Measurements from ENCODE around the gene KRTAP10-5. TPM values are rescaled to one million over a fixed set of nuclear protein-coding genes. Genes with fewer than 3 reads are reported as not detected.
"Not testable (repeated sequence)": the region's sequence is repeated elsewhere in the genome, so short reads cannot be mapped to it uniquely, and the experiment has no call there.

The KRTAP10-5 gene
- total and polyA plus RNA-seq, 2 experiments from 2014 or later: not detected

DNA sequence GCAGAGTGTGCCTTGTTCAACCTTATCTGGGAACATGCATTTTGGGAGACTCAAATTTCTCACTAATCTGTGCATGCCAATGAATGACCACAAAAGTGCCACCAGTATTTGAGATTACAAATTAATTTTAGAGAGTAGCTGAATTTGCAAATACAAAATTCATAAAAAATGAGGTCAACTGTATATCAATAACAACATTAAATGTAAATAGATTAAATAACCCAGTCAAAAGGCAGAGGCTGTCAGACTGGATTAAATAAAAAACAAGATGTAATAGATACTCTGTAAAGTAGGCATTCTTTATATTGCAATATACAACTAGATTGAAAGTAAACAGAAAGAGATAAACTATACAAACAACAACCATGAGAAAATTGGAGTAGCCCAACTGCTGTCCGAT is 16.3 kb downstream of the KRTAP10-5 start:
- H3K4me2 ChIP-seq (ENCODE audit: unreplicated experiment): no peak overlapping the region
- TF ChIP-seq EZH2 (IDR thresholded peaks at IDR 0.05; ENCODE audit: insufficient read depth, poor library complexity, severe bottlenecking): no peak
- no peak for TF ChIP-seq EZH2phosphoT487 (IDR thresholded peaks at IDR 0.05; ENCODE audit: insufficient read depth, low read depth)
- DNase-seq: no peak
- H2AFZ ChIP-seq: no peak overlapping the region
- no peaks in the 10 kb centered on the region for H3K79me2 ChIP-seq (ENCODE audit: insufficient read depth)
- H3K4me3 ChIP-seq: no peak overlapping the region
- no peaks in the 10 kb centered on the region for H3K4me1 ChIP-seq (ENCODE audit: insufficient read depth)
- H3K9me2 ChIP-seq (ENCODE audit: insufficient read depth): no peaks in the 10 kb centered on the region
- no peak overlapping the region for H3K9ac ChIP-seq
- H3F3A ChIP-seq (ENCODE audit: insufficient read depth): no peaks in the 10 kb centered on the region
- no peak overlapping the region for H3K27ac ChIP-seq
- in situ Hi-C loops (cut with MboI): no loop called here
- no peaks in the 10 kb centered on the region for H3K9me3 ChIP-seq (ENCODE audit: low read depth)
- H3K27me3 ChIP-seq (replicated peaks; ENCODE audit: insufficient read depth): peaks cover 9% of the 10 kb centered on the region; the same call in 1 of the 2 replicates
- no peaks in the 10 kb centered on the region for H3K36me3 ChIP-seq (ENCODE audit: low read depth)
- no peaks in the 10 kb centered on the region for H4K20me1 ChIP-seq (ENCODE audit: insufficient read depth)
- WGBS, 2 experiments (ENCODE audit: low coverage in 1 of 2, low lambda C conversion rate in 2 of 2, missing lambda C conversion rate in 2 of 2): 47 to 54% methylated on average over 1 of the region's 1 CpG

GRCh38 chr21:44558695-44559094 is 21.7 kb downstream of the KRTAP10-5 start, which contains the start of gene KRTAP10-3:
Gene KRTAP10-3, minus strand, starts transcription at chr21:44558795. Its CDS starts 80 bp downstream, at chr21:44558715.
- Histone ChIP-seq H3K4me2 (ENCODE audit: unreplicated experiment) (no peak within 1 kb of the TSS), H4K20me1 (ENCODE audit: insufficient read depth) (no peaks in the 10 kb centered on the region), H3K4me3 (no peak within 1 kb of the TSS), H3K9me2 (ENCODE audit: insufficient read depth) (no peaks in the 10 kb centered on the region), H2AFZ (no peak within 1 kb of the TSS), H3K27ac (no peak within 1 kb of the TSS), H3K79me2 (ENCODE audit: insufficient read depth) (no peaks in the 10 kb centered on the region), H3K27me3 (replicated peaks; ENCODE audit: insufficient read depth) (peaks cover 27% of the 10 kb centered on the region), H3K9ac (no peak within 1 kb of the TSS), H3F3A (ENCODE audit: insufficient read depth) (no peaks in the 10 kb centered on the region), H3K4me1 (ENCODE audit: insufficient read depth) (no peaks in the 10 kb centered on the region), H3K36me3 (ENCODE audit: low read depth) (no peaks in the 10 kb centered on the region), H3K9me3 (ENCODE audit: low read depth) (no peaks in the 10 kb centered on the region)
- no peak for DNase-seq
- in situ Hi-C loops (cut with MboI): no loop called here
- 39 to 50% methylated on average over 5 of the region's 5 CpGs for WGBS, 2 experiments (ENCODE audit: low coverage in 1 of 2, low lambda C conversion rate in 2 of 2, missing lambda C conversion rate in 2 of 2)
- TF ChIP-seq EZH2phosphoT487 (IDR thresholded peaks at IDR 0.05; ENCODE audit: insufficient read depth, low read depth) (no peak), EZH2 (IDR thresholded peaks at IDR 0.05; ENCODE audit: insufficient read depth, poor library complexity, severe bottlenecking) (no peak)

GRCh38 chr21:44558329-44558675 is 22.1 kb downstream of the KRTAP10-5 start:
- not testable (repeated sequence) for H3K9me2 ChIP-seq (ENCODE audit: insufficient read depth); H3K4me3 ChIP-seq

DNA sequence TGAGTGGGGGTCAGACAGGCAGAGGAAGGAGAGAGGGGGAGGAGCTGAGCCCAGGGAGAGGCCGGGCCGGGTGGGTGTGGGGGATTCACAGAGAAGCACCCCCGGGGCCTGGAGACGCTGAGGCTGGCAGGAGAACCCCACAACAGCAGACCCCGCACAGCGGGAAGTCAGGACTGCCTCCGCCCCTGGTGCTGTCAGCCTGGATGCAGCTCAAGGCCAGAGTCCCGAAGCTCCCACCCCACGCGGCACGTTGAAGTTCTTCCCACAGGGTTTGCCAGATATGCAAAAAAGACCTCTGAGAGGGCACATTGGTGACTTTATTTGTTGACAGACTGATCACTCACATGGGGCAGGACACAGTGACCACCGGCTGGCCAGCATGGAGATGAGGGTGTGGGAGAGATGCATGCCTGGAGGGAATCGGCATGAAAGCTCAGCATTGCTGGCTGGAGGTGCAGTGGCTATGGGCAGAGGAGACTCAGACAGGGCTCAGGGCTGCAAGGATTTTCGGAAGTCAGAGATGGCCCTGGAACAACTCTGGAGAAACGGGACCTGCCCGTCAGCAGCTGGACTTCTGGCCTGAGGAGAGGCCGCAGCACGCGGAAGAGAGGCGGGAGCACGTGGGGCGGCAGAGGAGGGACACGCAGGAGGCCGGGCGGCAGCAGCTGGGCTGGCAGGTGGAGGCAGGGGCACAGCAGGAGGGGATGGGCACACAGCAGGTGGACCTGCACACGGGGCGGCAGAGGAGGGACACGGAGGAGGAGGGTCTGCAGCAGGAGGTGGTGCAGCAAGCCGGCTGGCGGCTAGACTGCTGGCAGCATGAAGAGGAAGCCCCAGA is 22.7 kb downstream of the KRTAP10-5 start:
- no peak for DNase-seq
- Histone ChIP-seq H3K27ac (no peak overlapping the region), H3K27me3 (replicated peaks; ENCODE audit: insufficient read depth) (peaks cover 35% of the 10 kb centered on the region), H3K9me3 (ENCODE audit: low read depth) (no peaks in the 10 kb centered on the region), H3K4me1 (ENCODE audit: insufficient read depth) (no peaks in the 10 kb centered on the region), H3K9me2 (ENCODE audit: insufficient read depth) (no peaks in the 10 kb centered on the region), H3K4me2 (ENCODE audit: unreplicated experiment) (no peak overlapping the region), H3K4me3 (no peak overlapping the region), H2AFZ (no peak overlapping the region), H4K20me1 (ENCODE audit: insufficient read depth) (no peaks in the 10 kb centered on the region), H3K9ac (no peak overlapping the region), H3K79me2 (ENCODE audit: insufficient read depth) (no peaks in the 10 kb centered on the region), H3F3A (ENCODE audit: insufficient read depth) (no peaks in the 10 kb centered on the region), H3K36me3 (ENCODE audit: low read depth) (no peaks in the 10 kb centered on the region)
- TF ChIP-seq EZH2 (IDR thresholded peaks at IDR 0.05; ENCODE audit: insufficient read depth, poor library complexity, severe bottlenecking) (no peak), EZH2phosphoT487 (IDR thresholded peaks at IDR 0.05; ENCODE audit: insufficient read depth, low read depth) (no peak)
- in situ Hi-C loops (cut with MboI): no loop called here
- WGBS, 2 experiments (ENCODE audit: low coverage in 1 of 2, low lambda C conversion rate in 2 of 2, missing lambda C conversion rate in 2 of 2): 31 to 35% methylated on average over 23 to 30 of the region's 30 CpGs

More at GRCh38 chr21:44558329-44558675, 22.1 kb downstream of the KRTAP10-5 start:
- H3K4me1 ChIP-seq (ENCODE audit: insufficient read depth); H3K9me3 ChIP-seq (ENCODE audit: low read depth); H3K9ac ChIP-seq; DNase-seq; H4K20me1 ChIP-seq (ENCODE audit: insufficient read depth); H3K4me2 ChIP-seq (ENCODE audit: unreplicated experiment); H3K27ac ChIP-seq; H3F3A ChIP-seq (ENCODE audit: insufficient read depth); in situ Hi-C loops (cut with MboI); H2AFZ ChIP-seq; H3K36me3 ChIP-seq (ENCODE audit: low read depth); H3K79me2 ChIP-seq (ENCODE audit: insufficient read depth): not testable (repeated sequence)
- peaks cover 31% of the 10 kb centered on the region for H3K27me3 ChIP-seq (replicated peaks; ENCODE audit: insufficient read depth)
- 36 to 48% methylated on average over 4 to 10 of the region's 10 CpGs for WGBS, 2 experiments (ENCODE audit: low coverage in 1 of 2, low lambda C conversion rate in 2 of 2, missing lambda C conversion rate in 2 of 2)

All from GM23248 (cell line).